ENCODE measurements around the gene IGSF8.

- TF ChIP-seq EP300 (conservative IDR thresholded peaks at IDR 0.05; ENCODE audit: poor library complexity, severe bottlenecking) (no peak), REST (IDR thresholded peaks at IDR 0.05; ENCODE audit: borderline replicate concordance) (no peak)
- TF ChIP-seq, protein P1, sequence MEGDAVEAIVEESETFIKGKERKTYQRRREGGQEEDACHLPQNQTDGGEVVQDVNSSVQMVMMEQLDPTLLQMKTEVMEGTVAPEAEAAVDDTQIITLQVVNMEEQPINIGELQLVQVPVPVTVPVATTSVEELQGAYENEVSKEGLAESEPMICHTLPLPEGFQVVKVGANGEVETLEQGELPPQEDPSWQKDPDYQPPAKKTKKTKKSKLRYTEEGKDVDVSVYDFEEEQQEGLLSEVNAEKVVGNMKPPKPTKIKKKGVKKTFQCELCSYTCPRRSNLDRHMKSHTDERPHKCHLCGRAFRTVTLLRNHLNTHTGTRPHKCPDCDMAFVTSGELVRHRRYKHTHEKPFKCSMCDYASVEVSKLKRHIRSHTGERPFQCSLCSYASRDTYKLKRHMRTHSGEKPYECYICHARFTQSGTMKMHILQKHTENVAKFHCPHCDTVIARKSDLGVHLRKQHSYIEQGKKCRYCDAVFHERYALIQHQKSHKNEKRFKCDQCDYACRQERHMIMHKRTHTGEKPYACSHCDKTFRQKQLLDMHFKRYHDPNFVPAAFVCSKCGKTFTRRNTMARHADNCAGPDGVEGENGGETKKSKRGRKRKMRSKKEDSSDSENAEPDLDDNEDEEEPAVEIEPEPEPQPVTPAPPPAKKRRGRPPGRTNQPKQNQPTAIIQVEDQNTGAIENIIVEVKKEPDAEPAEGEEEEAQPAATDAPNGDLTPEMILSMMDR (IDR thresholded peaks at IDR 0.05; ENCODE audit: poor library complexity, severe bottlenecking), result no peak
Measured at GRCh38 chr1:160064164-160064563, 34.3 kb downstream of the IGSF8 start.
